ENCODE results near the gene PUS10. TPM values are rescaled to one million over a fixed set of nuclear protein-coding genes. Genes with fewer than 3 reads are reported as not detected.

The PUS10 gene
- total RNA-seq, 4 donors from 2014 or later: 1.9 to 3.2 (median 2.6) TPM

GRCh38 chr2:61005736-61006135 is 12.3 kb downstream of the PUS10 start:
- no peak for DNase-seq (ENCODE audit: extremely low spot score)
- H3K27ac ChIP-seq (replicated peaks in 1 of 4): no peak overlapping the region
- no peaks in the 10 kb centered on the region for H3K4me1 ChIP-seq
- no peaks in the 10 kb centered on the region for H3K27me3 ChIP-seq
- no peak overlapping the region for H3K4me3 ChIP-seq
- 93% methylated on average over 3 of the region's 3 CpGs for WGBS
- no peaks in the 10 kb centered on the region for H3K9me3 ChIP-seq
- peaks cover 0 to 12% (median 2%) of the 10 kb centered on the region in 4 donors for H3K36me3 ChIP-seq
- intact Hi-C loops (cut with DNase I): no loop called here
- TF ChIP-seq CTCF (IDR thresholded peaks at IDR 0.05) (no peak), POLR2AphosphoS5 (IDR thresholded peaks at IDR 0.05) (no peak), POLR2A (IDR thresholded peaks at IDR 0.05; ENCODE audit: low read depth) (no peak), EP300 (IDR thresholded peaks at IDR 0.05) (no peak)

DNA sequence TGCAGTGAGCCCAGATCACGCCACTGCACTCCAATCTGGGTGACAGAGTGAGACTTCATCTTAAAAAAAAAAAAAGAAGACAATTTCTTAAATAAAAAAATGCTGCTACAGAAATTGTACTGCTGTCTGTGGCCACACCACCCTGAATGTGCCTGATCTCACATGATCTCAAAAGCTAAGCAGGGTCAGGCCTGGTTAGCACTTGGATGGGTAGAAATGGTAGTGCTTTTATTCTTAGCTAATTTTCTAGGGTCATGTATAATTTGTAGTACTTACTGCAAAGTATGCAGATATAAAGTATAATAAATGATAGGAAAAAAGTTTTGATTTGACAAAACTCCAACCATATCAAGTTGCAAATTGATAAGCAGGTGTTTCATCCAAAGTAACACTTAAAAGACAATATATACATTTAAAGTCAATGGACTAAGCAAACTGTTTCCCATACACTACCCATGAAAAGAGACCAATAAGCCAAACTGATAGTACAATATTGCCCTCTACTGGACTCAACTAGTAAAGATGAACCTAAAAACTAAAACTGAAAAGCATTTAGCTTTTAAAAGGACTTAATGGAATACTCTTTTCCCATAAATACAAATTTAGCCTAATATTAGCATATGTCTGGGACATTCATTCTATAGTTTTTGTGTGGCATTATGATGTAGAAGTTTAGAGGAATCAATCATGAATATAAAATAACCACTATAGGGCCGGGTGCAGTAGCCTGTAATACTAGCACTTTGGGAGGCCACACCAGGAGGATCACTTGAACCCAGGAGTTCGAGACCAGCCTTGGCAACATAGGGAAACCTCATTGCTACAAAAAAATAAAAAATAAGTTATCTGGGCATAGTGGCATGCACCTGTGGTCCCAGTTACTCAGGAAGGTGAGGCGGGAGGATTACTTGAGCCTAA is 19.2 kb downstream of the PUS10 start:
- 86% methylated on average over 4 of the region's 4 CpGs for WGBS
- no peak for DNase-seq (ENCODE audit: extremely low spot score)
- no peaks in the 10 kb centered on the region for H3K27me3 ChIP-seq
- no peaks in the 10 kb centered on the region for H3K4me1 ChIP-seq
- no peaks in the 10 kb centered on the region for H3K36me3 ChIP-seq
- H3K9me3 ChIP-seq: no peaks in the 10 kb centered on the region
- H3K4me3 ChIP-seq: no peak overlapping the region
- intact Hi-C loops (cut with DNase I): loop anchor here (2.0 to 5.0 kb wide), 2 partner anchors 202 to 292 kb away; no protein-coding TSS in a partner anchor
- TF ChIP-seq POLR2AphosphoS5 (IDR thresholded peaks at IDR 0.05) (no peak), CTCF (IDR thresholded peaks at IDR 0.05) (peak; percentile 49 to 66 (median 52)), POLR2A (IDR thresholded peaks at IDR 0.05; ENCODE audit: low read depth) (no peak)
- no peak overlapping the region for H3K27ac ChIP-seq (replicated peaks in 1 of 4)

DNA sequence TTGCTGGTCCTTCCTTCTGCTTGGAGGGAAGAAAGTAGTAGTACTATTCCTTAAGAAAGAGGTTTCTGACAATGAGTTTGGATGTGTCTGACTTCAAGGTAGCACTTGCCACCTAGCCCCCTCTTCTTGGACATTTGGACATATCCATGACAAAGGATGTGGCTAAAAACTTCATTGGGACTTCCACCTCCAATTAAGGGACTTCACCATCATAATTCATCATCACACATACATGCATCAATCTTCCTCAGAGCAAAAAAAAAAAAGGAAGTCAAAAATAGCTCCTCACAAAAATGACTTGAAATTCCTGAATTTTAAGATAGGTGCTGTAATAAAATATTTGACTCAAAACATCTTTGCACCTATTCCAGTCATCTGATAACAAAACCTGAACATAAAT is 23.9 kb downstream of the PUS10 start:
- Histone ChIP-seq H3K9me3 (peaks cover 0 to 6% (median 0%) of the 10 kb centered on the region in 4 donors), H3K27ac (replicated peaks in 1 of 4) (no peak overlapping the region), H3K27me3 (no peaks in the 10 kb centered on the region), H3K36me3 (no peaks in the 10 kb centered on the region), H3K4me3 (no peak overlapping the region), H3K4me1 (no peaks in the 10 kb centered on the region)
- intact Hi-C loops (cut with DNase I): no loop called here
- no peak for TF ChIP-seq CTCF (IDR thresholded peaks at IDR 0.05)
- no peak for TF ChIP-seq POLR2AphosphoS5 (IDR thresholded peaks at IDR 0.05)
- TF ChIP-seq POLR2A (IDR thresholded peaks at IDR 0.05; ENCODE audit: low read depth): no peak
- no peak for TF ChIP-seq EP300 (IDR thresholded peaks at IDR 0.05)
- DNase-seq (ENCODE audit: extremely low spot score): no peak

DNA sequence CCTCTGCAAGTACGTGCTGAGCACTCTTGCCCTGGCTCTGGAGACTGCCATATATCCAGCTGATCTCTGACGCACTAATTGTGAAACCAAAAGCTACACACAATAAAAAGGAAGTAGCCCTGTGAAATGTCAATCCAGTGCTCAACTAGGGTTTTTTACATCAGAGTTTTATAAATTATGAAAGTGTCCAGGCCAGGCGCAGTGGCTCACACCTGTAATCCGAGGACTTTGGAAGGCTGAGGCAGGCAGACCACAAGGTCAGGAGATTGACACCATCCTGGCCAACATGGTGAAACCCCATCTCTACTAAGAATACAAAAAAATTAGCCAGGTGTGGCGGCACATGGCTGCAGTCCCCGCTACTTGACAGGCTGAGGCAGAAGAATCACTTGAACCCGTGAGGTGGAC is 25.1 kb downstream of the PUS10 start:
- 87% methylated on average over 7 of the region's 7 CpGs for WGBS
- intact Hi-C loops (cut with DNase I): no loop called here

DNA sequence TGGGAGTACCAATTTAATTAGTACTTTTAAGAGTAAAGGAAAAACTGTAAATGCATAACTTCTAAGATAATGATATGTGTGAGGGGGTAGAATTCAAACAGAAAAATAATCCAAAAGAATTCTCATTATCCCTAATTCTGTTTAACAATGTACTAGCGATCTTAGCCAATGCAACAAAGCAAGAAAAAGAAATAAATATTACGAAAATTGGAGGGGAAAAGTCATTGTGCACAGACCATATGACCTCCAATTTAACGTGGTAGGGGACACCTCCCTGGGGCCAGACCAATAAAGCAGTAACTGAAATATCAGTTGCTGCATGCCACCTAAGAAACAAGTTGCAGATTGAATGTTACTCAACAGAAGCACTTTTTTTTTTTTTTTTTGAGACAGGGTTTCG is 26.4 kb downstream of the PUS10 start:
- no peak overlapping the region for H3K4me3 ChIP-seq
- no peak overlapping the region for H3K27ac ChIP-seq (replicated peaks in 1 of 4)
- no peaks in the 10 kb centered on the region for H3K4me1 ChIP-seq
- intact Hi-C loops (cut with DNase I): no loop called here
- no peaks in the 10 kb centered on the region for H3K36me3 ChIP-seq
- peaks cover 0 to 6% (median 0%) of the 10 kb centered on the region in 4 donors for H3K9me3 ChIP-seq
- no peak for DNase-seq (ENCODE audit: extremely low spot score)
- no peak for TF ChIP-seq POLR2A (IDR thresholded peaks at IDR 0.05; ENCODE audit: low read depth)
- TF ChIP-seq POLR2AphosphoS5 (IDR thresholded peaks at IDR 0.05): no peak
- TF ChIP-seq CTCF (IDR thresholded peaks at IDR 0.05): no peak
- TF ChIP-seq EP300 (IDR thresholded peaks at IDR 0.05): no peak
- 92% methylated on average over 4 of the region's 4 CpGs for WGBS
- H3K27me3 ChIP-seq: no peaks in the 10 kb centered on the region

More for the DNA sequence above, 25.1 kb downstream of the PUS10 start:
- DNase-seq (ENCODE audit: extremely low spot score): no peak
- Histone ChIP-seq H3K4me1 (no peaks in the 10 kb centered on the region), H3K9me3 (peaks cover 0 to 6% (median 0%) of the 10 kb centered on the region in 4 donors), H3K36me3 (no peaks in the 10 kb centered on the region), H3K27ac (replicated peaks in 1 of 4) (no peak overlapping the region), H3K27me3 (no peaks in the 10 kb centered on the region), H3K4me3 (no peak overlapping the region)
- TF ChIP-seq POLR2AphosphoS5 (IDR thresholded peaks at IDR 0.05) (peak in 1 of 2 donors; percentile 24), EP300 (IDR thresholded peaks at IDR 0.05) (no peak)

Measured in esophagus muscularis mucosa (tissue), 4 donors.